ENCODE data around the gene CENPU.

- TF ChIP-seq CTCF (IDR thresholded peaks at IDR 0.05; ENCODE audit: control extremely low read depth in 1 of 3, insufficient read depth in 1 of 3, low read depth in 1 of 3, low read length in 3 of 3) (no peak), POLR2A (IDR thresholded peaks at IDR 0.05; ENCODE audit: control extremely low read depth in 1 of 2, low read depth in 2 of 2, low read length in 2 of 2) (no peak), HDAC2 (IDR thresholded peaks at IDR 0.05; ENCODE audit: borderline replicate concordance in 1 of 2, low read depth in 2 of 2, low read length in 2 of 2) (no peak), ATF2 (IDR thresholded peaks at IDR 0.05; ENCODE audit: low read length) (no peak), NRF1 (IDR thresholded peaks at IDR 0.05; ENCODE audit: low read depth, low read length) (no peak), TAF7 (optimal IDR thresholded peaks at IDR 0.05; ENCODE audit: borderline replicate concordance, low read depth, low read length) (no peak), RAD21 (IDR thresholded peaks at IDR 0.05 in 1 of 2, conservative IDR thresholded peaks at IDR 0.05 in 1 of 2; ENCODE audit: low read depth in 2 of 2, low read length in 2 of 2) (no peak), CHD1 (IDR thresholded peaks at IDR 0.05; ENCODE audit: low read depth, low read length) (no peak), PHF8 (conservative IDR thresholded peaks at IDR 0.05; ENCODE audit: low read depth, low read length) (no peak), TBP (IDR thresholded peaks at IDR 0.05; ENCODE audit: low read depth, low read length) (no peak), POLR2AphosphoS5 (IDR thresholded peaks at IDR 0.05; ENCODE audit: low read depth, low read length) (no peak), TEAD4 (IDR thresholded peaks at IDR 0.05; ENCODE audit: low read depth, low read length) (no peak)
Measured at GRCh38 chr4:184771416-184771815, 37.5 kb upstream of the CENPU start.

Measured in H1 (cell line).